IMR-90 (cell line): ENCODE measurements around the gene HDHD3. TPM values are rescaled to one million over a fixed set of nuclear protein-coding genes. Genes with fewer than 3 reads are reported as not detected.
A peak's percentile ranks its signal among the peaks of the same experiment; 100 is the strongest.

Source experiments
- ATAC-seq: fragments of 200-7000 bp; cut with Tn5 transposase; 2 replicates; pipeline ENCODE4 v1.9.1; 2020; ENCODE audit warnings: low read depth, mild to moderate bottlenecking, moderate library complexity
- BruUV-seq: library from RNA; stranded (reverse); fragments of 400-500 nt; replicated peaks from 2 replicates; lab custom pipeline; 2021; lab: Mats Ljungman, UMichigan
- CTCF ChIA-PET: fragments of 300-600 bp; formaldehyde crosslinking; extraction: SDS; loops from one replicate; lab custom pipeline; 2021; ENCODE audit warnings: antibody characterized with exemption; lab: Yijun Ruan, JAX
- POLR2A ChIA-PET: fragments of 300-600 bp; sonication (Branson Sonifier 250); formaldehyde crosslinking; loops from one replicate; lab custom pipeline; 2022; ENCODE audit warnings: antibody characterized with exemption; ENCODE audit not compliant: unreplicated experiment; lab: Charles Lee
- DNase-seq: peaks from one replicate; pipeline ENCODE4 v3.0.0; 2013
- H2AFZ ChIP-seq: replicated peaks from 2 replicates; pipeline ENCODE3; 2013; ENCODE audit warnings: low read length, mild to moderate bottlenecking; ENCODE audit not compliant: poor library complexity
- H2AK5ac ChIP-seq: 2 replicates; pipeline ENCODE4 v1.6.1; 2013; ENCODE audit warnings: low read depth, low read length, inconsistent platforms
- H2AK9ac ChIP-seq: replicated peaks from 2 replicates; pipeline ENCODE3; 2013; ENCODE audit warnings: mild to moderate bottlenecking, low read depth, low read length, moderate library complexity; ENCODE audit not compliant: poor library complexity
- H2BK120ac ChIP-seq: 2 replicates; pipeline ENCODE4 v1.6.1; 2013; ENCODE audit warnings: low read depth, low read length, inconsistent platforms
- H2BK15ac ChIP-seq: 3 replicates; pipeline ENCODE4 v1.6.1; 2013; ENCODE audit warnings: low read depth, low read length, inconsistent platforms
- H2BK20ac ChIP-seq: 2 replicates; pipeline ENCODE4 v1.6.1; 2013; ENCODE audit warnings: low read depth, mild to moderate bottlenecking, inconsistent platforms, low read length, moderate library complexity
- H2BK5ac ChIP-seq: 2 replicates; pipeline ENCODE4 v1.6.1; 2013; ENCODE audit warnings: mild to moderate bottlenecking, low read depth, low read length, inconsistent platforms; ENCODE audit not compliant: poor library complexity, severe bottlenecking
- H3K14ac ChIP-seq: replicated peaks from 2 replicates; pipeline ENCODE4 v1.6.1; 2013; ENCODE audit warnings: low read depth, low read length, inconsistent platforms
- H3K18ac ChIP-seq: 2 replicates; pipeline ENCODE4 v1.6.1; 2013; ENCODE audit warnings: low read depth, low read length, control low read depth
- H3K23ac ChIP-seq: 2 replicates; pipeline ENCODE4 v1.6.1; 2013; ENCODE audit warnings: low read depth, low read length, inconsistent platforms
- H3K27ac ChIP-seq: 2 replicates; pipeline ENCODE4 v1.5.1; 2013; ENCODE audit warnings: mild to moderate bottlenecking, control low read depth, low read length; ENCODE audit not compliant: insufficient read depth
- H3K27me3 ChIP-seq: 2 replicates; pipeline ENCODE4 v1.6.1; 2013; ENCODE audit warnings: low read length; ENCODE audit not compliant: control insufficient read depth, insufficient read depth
- H3K36me3 ChIP-seq: 2 replicates; pipeline ENCODE4 v1.6.1; 2013; ENCODE audit warnings: low read length, mixed read lengths; ENCODE audit not compliant: control insufficient read depth, insufficient read depth
- H3K4ac ChIP-seq: 2 replicates; pipeline ENCODE4 v1.6.1; 2013; ENCODE audit warnings: low read depth, low read length, inconsistent platforms
- H3K4me1 ChIP-seq: 2 replicates; pipeline ENCODE4 v1.6.1; 2013; ENCODE audit warnings: low read length, mixed read lengths; ENCODE audit not compliant: control insufficient read depth, insufficient read depth
- H3K4me2 ChIP-seq: 2 replicates; pipeline ENCODE4 v1.6.1; 2013; ENCODE audit warnings: low read depth, mild to moderate bottlenecking, control low read depth, low read length, moderate library complexity
- H3K4me3 ChIP-seq: 2 replicates; pipeline ENCODE4 v1.5.1; 2013; ENCODE audit warnings: low read depth, mild to moderate bottlenecking, control low read depth, low read length, moderate library complexity; ENCODE audit not compliant: insufficient read depth
- H3K56ac ChIP-seq: 2 replicates; pipeline ENCODE4 v1.6.1; 2013; ENCODE audit warnings: low read length, inconsistent platforms; ENCODE audit not compliant: insufficient read depth; ENCODE audit errors: extremely low read depth
- H3K79me1 ChIP-seq, 2 experiments: 2 replicates each; pipeline ENCODE4 v1.6.1; 2013; ENCODE audit warnings: low read length in 2 of 2, inconsistent platforms in 1 of 2, low read depth in 1 of 2
- H3K9ac ChIP-seq: 2 replicates; pipeline ENCODE4 v1.6.1; 2013; ENCODE audit warnings: low read depth, low read length, control low read depth
- H3K9me1 ChIP-seq: 2 replicates; pipeline ENCODE4 v1.6.1; 2013; ENCODE audit warnings: low read length, inconsistent platforms; ENCODE audit not compliant: insufficient read depth
- H3K9me3 ChIP-seq: 2 replicates; pipeline ENCODE4 v1.6.1; 2013; ENCODE audit warnings: low read length; ENCODE audit not compliant: control insufficient read depth, insufficient read depth
- H4K20me1 ChIP-seq: 2 replicates; pipeline ENCODE4 v1.6.1; 2013; ENCODE audit warnings: low read length, inconsistent platforms; ENCODE audit not compliant: insufficient read depth
- H4K5ac ChIP-seq: 2 replicates; pipeline ENCODE4 v1.6.1; 2013; ENCODE audit warnings: mild to moderate bottlenecking, low read depth, low read length, control low read depth
- H4K8ac ChIP-seq, 2 experiments: 2 replicates each; pipeline ENCODE4 v1.6.1; 2013; ENCODE audit warnings: low read depth in 2 of 2, low read length in 2 of 2, control low read depth in 1 of 2, inconsistent platforms in 1 of 2
- H4K91ac ChIP-seq: 2 replicates; pipeline ENCODE4 v1.6.1; 2013; ENCODE audit warnings: low read depth, low read length, inconsistent platforms; ENCODE audit not compliant: insufficient read depth
- BHLHE40 ChIP-seq: fragments of 150-350 bp; IDR thresholded peaks from 2 replicates; pipeline ENCODE4 v1.6.1; 2016; ENCODE audit warnings: mild to moderate bottlenecking, low read depth, low read length
- CEBPB ChIP-seq: IDR thresholded peaks from 2 replicates; pipeline ENCODE4 v1.6.1; 2012; ENCODE audit warnings: low read depth, low read length, improper control_type of control experiment
- CHD1 ChIP-seq: IDR thresholded peaks from 2 replicates; pipeline ENCODE4 v1.6.1; 2012; ENCODE audit warnings: low read depth, low read length, improper control_type of control experiment
- FOS ChIP-seq: fragments of 150-350 bp; IDR thresholded peaks from 2 replicates; pipeline ENCODE4 v1.6.1; 2016; ENCODE audit warnings: low read depth, low read length
- MAFK ChIP-seq: IDR thresholded peaks from 2 replicates; pipeline ENCODE4 v1.6.1; 2012; ENCODE audit warnings: low read depth, low read length, improper control_type of control experiment
- MAZ ChIP-seq: IDR thresholded peaks from 2 replicates; pipeline ENCODE4 v1.6.1; 2012; ENCODE audit warnings: low read depth, mild to moderate bottlenecking, low read length, improper control_type of control experiment, moderate library complexity, borderline replicate concordance
- MXI1 ChIP-seq: IDR thresholded peaks from 2 replicates; pipeline ENCODE4 v1.6.1; 2012; ENCODE audit warnings: low read depth, mild to moderate bottlenecking, low read length, moderate library complexity, borderline replicate concordance
- NFE2L2 ChIP-seq: fragments of 150-350 bp; IDR thresholded peaks from 2 replicates; pipeline ENCODE4 v1.6.1; 2016; ENCODE audit warnings: low read depth, mild to moderate bottlenecking, low read length
- POLR2A ChIP-seq: IDR thresholded peaks from 2 replicates; pipeline ENCODE4 v1.6.1; 2012; ENCODE audit warnings: mild to moderate bottlenecking, low read depth, low read length
- RAD21 ChIP-seq: IDR thresholded peaks from 2 replicates; pipeline ENCODE4 v1.6.1; 2012; ENCODE audit warnings: low read length, improper control_type of control experiment
- RCOR1 ChIP-seq: IDR thresholded peaks from 2 replicates; pipeline ENCODE4 v1.6.1; 2012; ENCODE audit warnings: mild to moderate bottlenecking, low read length, improper control_type of control experiment; ENCODE audit not compliant: insufficient replicate concordance
- RFX5 ChIP-seq: IDR thresholded peaks from 2 replicates; pipeline ENCODE4 v1.8.0; 2012; ENCODE audit warnings: low read depth, mild to moderate bottlenecking, low read length, moderate library complexity
- SMC3 ChIP-seq: fragments of 150-350 bp; IDR thresholded peaks from 2 replicates; pipeline ENCODE4 v1.6.1; 2016; ENCODE audit warnings: low read depth, mild to moderate bottlenecking, antibody characterized with exemption, low read length, moderate library complexity
- WGBS, 2 experiments: methylation state at CpG; one replicate each; pipeline versions ENCODE4 v1.1.5 to v1.1.7; 2013; ENCODE audit warnings: missing lambda C conversion rate in 2 of 2; ENCODE audit not compliant: insufficient read length in 1 of 2; ENCODE audit errors: extremely low coverage in 2 of 2; 5-methylcytosine and 5-hydroxymethylcytosine counted together
- dilution Hi-C: fragments of 300-500 bp; cut with HindIII; formaldehyde crosslinking; loops from one replicate; pipeline ENCODE4 v1.14.3; 2018; ENCODE audit warnings: low sequenced_read_pairs; ENCODE audit not compliant: unreplicated experiment
- in situ Hi-C: fragments of 300-500 bp; cut with MboI; formaldehyde crosslinking; loops from 3 replicates; pipeline ENCODE4 v1.14.3; 2019; ENCODE audit warnings: low sequenced_read_pairs, inconsistent platforms, mixed read lengths
- intact Hi-C: fragments of 100-400 bp; cut with micrococcal nuclease; formaldehyde crosslinking; loops from 2 replicates; pipeline ENCODE4 v1.10.0; 2022
- polyA plus RNA-seq, 3 experiments: library from polyadenylated mRNA; depleted of rRNA; stranded (reverse); fragments of >200 nt; gene quantifications; 2 replicates each; pipeline ENCODE4 v1.2.3, GENCODE V29; 2012; ENCODE audit warnings: low replicate concordance in 1 of 3
- total RNA-seq: library from RNA; depleted of rRNA; stranded (reverse); fragments of >200 nt; gene quantifications from 2 replicates; pipeline ENCODE4 v1.2.3, GENCODE V29; 2012
- TF ChIP-seq, protein P1 (sequence below): fragments of 150-350 bp; IDR thresholded peaks from 2 replicates; pipeline ENCODE4 v1.6.1; 2017; ENCODE audit warnings: mild to moderate bottlenecking, antibody characterized with exemption, low read length, low read depth
- TF ChIP-seq, protein P2 (sequence below): fragments of 150-350 bp; IDR thresholded peaks from 2 replicates; pipeline ENCODE4 v1.6.1; 2016; ENCODE audit warnings: low read depth, mild to moderate bottlenecking, low read length, moderate library complexity, borderline replicate concordance
- TF ChIP-seq, protein P3 (sequence below): conservative IDR thresholded peaks from 2 replicates; pipeline ENCODE4 v1.5.1; 2012; ENCODE audit warnings: mild to moderate bottlenecking, low read depth, low read length, improper control_type of control experiment

HDHD3 gene
- total and polyA plus RNA-seq, 2 of the 4 experiments (the other 2 are of a cell fraction) = 7.0 to 8.6 TPM

DNA sequence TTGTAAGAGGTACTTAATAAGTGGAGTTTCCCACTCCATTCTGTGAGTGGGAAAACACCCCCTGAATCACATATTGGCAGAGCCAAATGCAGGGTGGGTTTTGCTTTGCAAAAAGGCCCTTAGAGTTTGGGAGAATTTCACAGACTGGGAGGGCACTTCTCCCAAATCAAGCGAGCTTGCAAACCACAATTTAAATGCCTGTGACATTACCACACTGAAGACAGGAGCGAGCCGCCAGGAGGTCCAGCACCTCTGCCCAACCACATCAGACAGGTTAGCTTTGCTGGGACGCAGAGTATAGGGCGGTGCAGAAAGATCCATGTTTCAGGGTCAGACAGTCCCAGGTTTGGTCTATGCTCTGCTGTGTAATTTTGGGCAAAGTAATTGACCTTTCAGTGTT, 22.0 kb upstream of the HDHD3 start:
- no peak overlapping the region for H4K91ac ChIP-seq
- no peak for TF ChIP-seq NFE2L2
- TF ChIP-seq MAZ = no peak
- no peak for TF ChIP-seq RCOR1
- TF ChIP-seq, protein P1, sequence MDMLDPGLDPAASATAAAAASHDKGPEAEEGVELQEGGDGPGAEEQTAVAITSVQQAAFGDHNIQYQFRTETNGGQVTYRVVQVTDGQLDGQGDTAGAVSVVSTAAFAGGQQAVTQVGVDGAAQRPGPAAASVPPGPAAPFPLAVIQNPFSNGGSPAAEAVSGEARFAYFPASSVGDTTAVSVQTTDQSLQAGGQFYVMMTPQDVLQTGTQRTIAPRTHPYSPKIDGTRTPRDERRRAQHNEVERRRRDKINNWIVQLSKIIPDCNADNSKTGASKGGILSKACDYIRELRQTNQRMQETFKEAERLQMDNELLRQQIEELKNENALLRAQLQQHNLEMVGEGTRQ = no peak
- no peak for TF ChIP-seq RAD21
- no peak for TF ChIP-seq SMC3
- TF ChIP-seq CEBPB = no peak
- no peak for TF ChIP-seq MAFK
- TF ChIP-seq FOS = no peak
- TF ChIP-seq CHD1 = no peak
- no peak for TF ChIP-seq RFX5
- TF ChIP-seq POLR2A = no peak
- TF ChIP-seq MXI1 = no peak
- TF ChIP-seq BHLHE40 = no peak
- TF ChIP-seq, protein P2, sequence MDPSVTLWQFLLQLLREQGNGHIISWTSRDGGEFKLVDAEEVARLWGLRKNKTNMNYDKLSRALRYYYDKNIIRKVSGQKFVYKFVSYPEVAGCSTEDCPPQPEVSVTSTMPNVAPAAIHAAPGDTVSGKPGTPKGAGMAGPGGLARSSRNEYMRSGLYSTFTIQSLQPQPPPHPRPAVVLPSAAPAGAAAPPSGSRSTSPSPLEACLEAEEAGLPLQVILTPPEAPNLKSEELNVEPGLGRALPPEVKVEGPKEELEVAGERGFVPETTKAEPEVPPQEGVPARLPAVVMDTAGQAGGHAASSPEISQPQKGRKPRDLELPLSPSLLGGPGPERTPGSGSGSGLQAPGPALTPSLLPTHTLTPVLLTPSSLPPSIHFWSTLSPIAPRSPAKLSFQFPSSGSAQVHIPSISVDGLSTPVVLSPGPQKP = no peak
- TF ChIP-seq, protein P3, sequence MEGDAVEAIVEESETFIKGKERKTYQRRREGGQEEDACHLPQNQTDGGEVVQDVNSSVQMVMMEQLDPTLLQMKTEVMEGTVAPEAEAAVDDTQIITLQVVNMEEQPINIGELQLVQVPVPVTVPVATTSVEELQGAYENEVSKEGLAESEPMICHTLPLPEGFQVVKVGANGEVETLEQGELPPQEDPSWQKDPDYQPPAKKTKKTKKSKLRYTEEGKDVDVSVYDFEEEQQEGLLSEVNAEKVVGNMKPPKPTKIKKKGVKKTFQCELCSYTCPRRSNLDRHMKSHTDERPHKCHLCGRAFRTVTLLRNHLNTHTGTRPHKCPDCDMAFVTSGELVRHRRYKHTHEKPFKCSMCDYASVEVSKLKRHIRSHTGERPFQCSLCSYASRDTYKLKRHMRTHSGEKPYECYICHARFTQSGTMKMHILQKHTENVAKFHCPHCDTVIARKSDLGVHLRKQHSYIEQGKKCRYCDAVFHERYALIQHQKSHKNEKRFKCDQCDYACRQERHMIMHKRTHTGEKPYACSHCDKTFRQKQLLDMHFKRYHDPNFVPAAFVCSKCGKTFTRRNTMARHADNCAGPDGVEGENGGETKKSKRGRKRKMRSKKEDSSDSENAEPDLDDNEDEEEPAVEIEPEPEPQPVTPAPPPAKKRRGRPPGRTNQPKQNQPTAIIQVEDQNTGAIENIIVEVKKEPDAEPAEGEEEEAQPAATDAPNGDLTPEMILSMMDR = no peak
- no CpG with 5 or more reads among the region's 5 CpGs for WGBS, 2 experiments
- H2BK20ac ChIP-seq = peak overlapping the region; percentile 14; the same call in 1 of the 2 replicates
- no peak overlapping the region for H2AK9ac ChIP-seq
- peaks cover 2% of the 10 kb centered on the region; the same call in 1 of the 2 replicates for H3K9me1 ChIP-seq
- no peak overlapping the region for H3K4me3 ChIP-seq
- no peak overlapping the region for H3K9ac ChIP-seq
- intact Hi-C loops (loop anchor here (1.0 kb wide), 1 partner anchor 23 kb away; no protein-coding TSS in a partner anchor), dilution Hi-C loops (no loop called here), in situ Hi-C loops (no loop called here)
- peaks cover 20 to 35% of the 10 kb centered on the region in 2 experiments for H3K79me1 ChIP-seq
- ATAC-seq (no peak), DNase-seq (no peak)
- H3K4me2 ChIP-seq = peak overlapping the region; percentile 12; the same call in 1 of the 2 replicates
- no peaks in the 10 kb centered on the region for H3K9me3 ChIP-seq
- POLR2A ChIA-PET = interaction anchor here (1.3 kb wide), 1 partner anchor 11 kb away, joined by 3 read pairs; the partner anchor contains the start of genes C9orf43 and POLE3
- no peak overlapping the region for H4K5ac ChIP-seq
- H2BK5ac ChIP-seq = no peak overlapping the region
- CTCF ChIA-PET = no interaction called here
- no peaks in the 10 kb centered on the region for H3K36me3 ChIP-seq
- H3K27ac ChIP-seq = no peak overlapping the region
- H3K56ac ChIP-seq = no peak overlapping the region
- H4K20me1 ChIP-seq = no peaks in the 10 kb centered on the region
- peaks cover 8% of the 10 kb centered on the region for H3K4me1 ChIP-seq
- H2BK120ac ChIP-seq = no peak overlapping the region
- no peak overlapping the region for H4K8ac ChIP-seq
- no peaks in the 10 kb centered on the region for H3K27me3 ChIP-seq
- H3K4ac ChIP-seq = no peak overlapping the region
- H3K18ac ChIP-seq = no peak overlapping the region
- BruUV-seq = no TSS peak
- no peak overlapping the region for H2BK15ac ChIP-seq
- H3K14ac ChIP-seq = no peak overlapping the region
- no peak overlapping the region for H2AK5ac ChIP-seq
- H2AFZ ChIP-seq = no peak overlapping the region
- no peak overlapping the region for H3K23ac ChIP-seq
